IPS-15b (cell line): ENCODE data around the gene CERS5.

ENCODE experiments used
- H3K27me3 ChIP-seq: one replicate; pipeline ENCODE4 v1.6.1; 2013; ENCODE audit warnings: low read length; ENCODE audit not compliant: control insufficient read depth, insufficient read depth
- H3K36me3 ChIP-seq: one replicate; pipeline ENCODE4 v1.6.1; 2013; ENCODE audit warnings: low read length; ENCODE audit not compliant: control insufficient read depth, insufficient read depth
- H3K4me1 ChIP-seq: one replicate; pipeline ENCODE4 v1.6.1; 2013; ENCODE audit warnings: mild to moderate bottlenecking, low read length; ENCODE audit not compliant: control insufficient read depth, insufficient read depth
- H3K4me3 ChIP-seq: one replicate; pipeline ENCODE4 v1.5.1; 2013; ENCODE audit warnings: low read depth, low read length
- H3K9ac ChIP-seq: one replicate; pipeline ENCODE4 v1.6.1; 2013; ENCODE audit warnings: low read depth, mild to moderate bottlenecking, low read length
- H3K9me3 ChIP-seq: one replicate; pipeline ENCODE4 v1.6.1; 2013; ENCODE audit warnings: mild to moderate bottlenecking, low read length; ENCODE audit not compliant: control insufficient read depth, insufficient read depth

Gene CERS5

DNA sequence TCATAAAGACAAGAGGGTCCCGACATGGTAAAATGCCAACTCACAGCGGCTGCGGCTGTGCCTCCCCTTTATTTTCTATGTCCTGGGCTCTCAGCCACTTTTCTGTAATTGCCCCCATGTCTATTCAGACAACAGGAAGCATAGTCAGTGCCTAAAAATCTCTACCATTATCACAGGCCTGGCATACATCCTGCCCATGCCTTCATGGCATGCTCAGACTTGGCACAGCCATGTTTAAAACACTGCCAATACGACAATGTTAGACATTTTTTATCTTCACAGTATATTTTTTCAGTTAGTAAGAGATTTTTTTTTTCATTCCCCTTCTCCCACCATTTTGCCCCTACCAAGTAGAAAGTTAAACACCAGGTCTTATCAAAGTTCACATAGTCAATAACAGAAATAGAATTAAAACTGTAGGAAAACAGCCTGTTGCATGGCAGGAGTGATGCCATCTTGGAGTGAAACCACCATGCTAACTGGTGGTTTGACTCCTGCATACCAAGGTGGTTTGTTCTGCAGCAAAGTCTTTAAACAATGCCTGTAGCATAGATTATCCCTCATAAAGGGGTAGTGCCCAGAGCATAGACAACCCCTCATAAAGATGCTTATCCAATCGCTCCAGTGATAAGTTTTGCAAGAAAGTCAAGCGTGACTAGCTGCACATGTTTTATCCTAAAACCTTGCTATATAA, 18.9 kb upstream of the CERS5 start:
- no peaks in the 10 kb centered on the region for H3K27me3 ChIP-seq
- H3K4me3 ChIP-seq = no peak overlapping the region
- no peak overlapping the region for H3K9ac ChIP-seq
- H3K36me3 ChIP-seq = peaks cover 5% of the 10 kb centered on the region
- H3K4me1 ChIP-seq = no peaks in the 10 kb centered on the region
- no peaks in the 10 kb centered on the region for H3K9me3 ChIP-seq

DNA sequence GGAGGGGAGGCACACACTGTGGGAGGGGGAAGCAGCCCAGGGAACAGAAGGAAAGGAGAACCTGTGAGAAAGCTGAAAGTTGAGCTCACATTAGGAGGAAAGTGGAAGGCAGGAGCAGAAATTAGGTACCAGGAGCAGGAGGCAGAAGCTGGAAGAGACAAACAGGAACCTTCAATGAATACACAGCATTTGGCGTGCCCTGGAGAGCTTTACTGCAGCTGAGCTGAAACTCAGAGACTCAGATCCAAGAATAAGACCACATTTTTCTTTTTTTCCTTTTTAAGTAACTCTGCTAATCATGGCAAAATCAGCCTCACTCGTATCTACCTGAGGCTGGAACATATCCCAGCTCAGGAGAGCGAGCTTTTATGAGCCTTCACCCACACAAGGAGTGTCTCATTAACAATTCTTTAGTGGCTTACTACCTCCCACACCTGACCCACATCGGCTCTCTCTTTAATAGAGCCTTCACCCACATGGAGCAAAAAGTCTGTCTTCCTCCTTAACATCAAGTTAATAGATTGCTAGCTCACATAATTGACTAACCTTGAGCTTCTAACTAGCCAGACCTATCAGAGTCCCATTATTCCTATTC, 18.2 kb upstream of the CERS5 start:
- Histone ChIP-seq H3K9me3 (no peaks in the 10 kb centered on the region), H3K4me3 (no peak overlapping the region), H3K36me3 (peaks cover 7% of the 10 kb centered on the region), H3K9ac (peak overlapping the region; percentile 37), H3K4me1 (no peaks in the 10 kb centered on the region), H3K27me3 (no peaks in the 10 kb centered on the region)

DNA sequence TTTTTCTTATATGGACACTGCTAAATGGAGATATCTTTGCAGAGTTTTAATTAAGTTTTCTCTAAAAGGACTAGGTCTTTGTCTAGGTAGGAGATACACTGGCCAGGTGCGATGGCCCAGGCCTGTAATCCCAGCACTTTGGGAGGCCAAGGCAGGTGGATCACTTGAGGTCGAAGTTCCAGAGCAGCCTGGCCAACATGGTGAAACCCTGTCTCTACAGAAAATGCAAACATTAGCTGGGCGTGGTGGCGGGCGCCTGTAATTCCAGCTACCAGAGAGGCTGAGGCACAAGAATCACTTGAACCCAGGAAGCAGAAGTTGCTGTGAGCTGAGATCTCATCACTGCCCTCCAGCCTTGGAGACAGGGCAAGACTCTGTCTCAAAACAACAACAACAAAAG, 17.1 kb upstream of the CERS5 start:
- H3K27me3 ChIP-seq = no peaks in the 10 kb centered on the region
- peaks cover 9% of the 10 kb centered on the region for H3K36me3 ChIP-seq
- H3K4me1 ChIP-seq = no peaks in the 10 kb centered on the region
- no peak overlapping the region for H3K4me3 ChIP-seq
- no peaks in the 10 kb centered on the region for H3K9me3 ChIP-seq
- H3K9ac ChIP-seq = no peak overlapping the region

DNA sequence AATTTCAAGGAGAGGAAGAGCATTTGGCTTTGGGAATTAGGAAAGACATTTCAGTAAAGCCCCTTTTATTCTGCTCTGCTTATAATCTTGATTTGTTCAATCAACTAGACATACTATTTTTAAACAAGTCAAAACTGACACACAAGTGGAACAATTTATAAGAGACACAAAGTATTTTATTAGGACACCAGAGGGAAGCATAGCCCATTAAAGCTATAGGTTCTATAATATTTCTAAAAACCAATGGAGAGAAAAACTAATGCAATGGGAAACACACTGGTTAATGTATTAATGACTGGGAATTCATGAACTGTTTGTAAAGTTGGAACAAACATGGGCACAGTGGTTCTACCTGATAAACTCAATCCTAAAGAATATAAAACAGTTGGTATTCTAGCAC, 15.3 kb upstream of the CERS5 start:
- Histone ChIP-seq H3K9me3 (no peaks in the 10 kb centered on the region), H3K36me3 (peaks cover 9% of the 10 kb centered on the region), H3K4me1 (no peaks in the 10 kb centered on the region), H3K27me3 (no peaks in the 10 kb centered on the region), H3K9ac (no peak overlapping the region), H3K4me3 (no peak overlapping the region)

DNA sequence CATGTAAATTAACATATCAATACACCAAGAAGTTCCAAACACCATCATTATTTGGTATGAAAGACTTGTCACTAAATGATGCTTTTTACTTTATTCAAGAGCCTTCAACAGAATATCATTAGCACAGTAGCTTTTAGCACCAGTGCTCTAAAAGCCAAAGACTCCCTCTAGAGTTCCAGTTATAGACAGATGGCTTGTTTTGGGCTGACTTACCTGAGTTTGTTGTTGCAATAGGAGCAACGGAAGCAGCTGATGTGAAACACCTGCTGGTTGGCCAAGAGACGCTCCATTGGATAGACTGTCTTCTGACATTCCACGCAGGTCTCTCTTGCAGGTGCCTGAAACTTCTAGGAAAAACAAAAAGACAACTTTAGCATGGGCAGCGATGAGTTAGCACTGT, 14.5 kb upstream of the CERS5 start:
- no peak overlapping the region for H3K9ac ChIP-seq

DNA sequence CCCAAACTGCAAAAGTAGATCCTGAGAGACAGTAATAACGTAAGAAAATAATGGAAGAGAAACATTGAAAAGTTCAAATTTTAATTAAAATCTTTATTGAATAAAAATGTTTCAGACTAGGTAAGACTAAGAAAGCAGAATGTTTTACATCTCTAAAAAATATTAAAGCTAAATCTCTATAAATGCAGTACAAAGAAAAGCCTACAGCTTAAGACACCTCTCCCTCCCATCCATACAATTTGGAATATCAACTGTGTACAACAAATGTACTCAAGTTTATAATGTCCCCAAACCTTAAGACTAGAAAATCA, 8.5 kb upstream of the CERS5 start:
- no peaks in the 10 kb centered on the region for H3K27me3 ChIP-seq
- no peaks in the 10 kb centered on the region for H3K4me1 ChIP-seq
- no peak overlapping the region for H3K9ac ChIP-seq
- H3K9me3 ChIP-seq = no peaks in the 10 kb centered on the region
- H3K4me3 ChIP-seq = no peak overlapping the region
- H3K36me3 ChIP-seq = peaks cover 3% of the 10 kb centered on the region

More for the DNA sequence above, 14.5 kb upstream of the CERS5 start:
- Histone ChIP-seq H3K27me3 (no peaks in the 10 kb centered on the region), H3K36me3 (peaks cover 9% of the 10 kb centered on the region), H3K9me3 (no peaks in the 10 kb centered on the region), H3K4me1 (no peaks in the 10 kb centered on the region), H3K4me3 (no peak overlapping the region)

DNA sequence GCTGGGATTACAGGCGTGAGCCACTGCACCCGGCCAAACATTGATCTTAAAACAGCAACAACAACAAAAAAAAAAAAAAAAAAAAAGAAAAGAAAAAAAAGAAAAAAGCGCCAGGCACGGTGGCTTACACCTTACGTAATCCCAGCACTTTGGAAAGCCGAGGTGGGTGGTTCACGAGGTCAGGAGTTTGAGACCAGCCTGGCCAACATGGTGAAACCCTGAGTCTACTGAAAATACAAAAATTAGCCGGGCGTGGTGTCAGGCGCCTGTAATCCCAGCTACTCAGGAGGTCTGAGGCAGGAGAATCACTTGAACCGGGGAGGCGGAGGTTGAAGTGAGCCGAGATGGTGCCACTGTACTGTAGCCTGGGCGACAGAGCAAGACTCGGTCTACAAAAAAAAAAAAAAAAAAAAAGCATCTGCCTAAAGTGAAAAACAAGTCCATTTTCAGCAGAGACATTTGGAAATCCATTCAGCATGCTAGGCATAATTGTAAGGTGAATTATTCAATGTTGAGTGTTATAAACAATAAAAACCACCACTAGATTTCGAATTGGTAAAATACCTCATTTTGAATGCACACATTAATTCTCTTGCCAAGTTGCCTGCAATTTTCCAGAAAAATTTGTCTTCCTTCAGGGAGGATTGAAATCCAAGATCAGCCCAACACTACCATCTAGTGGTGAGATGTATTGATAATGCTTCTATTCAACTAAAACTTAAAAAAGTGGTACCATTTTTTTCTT, 8.0 kb upstream of the CERS5 start:
- H3K4me3 ChIP-seq = no peak overlapping the region
- peaks cover 3% of the 10 kb centered on the region for H3K36me3 ChIP-seq
- H3K9me3 ChIP-seq = no peaks in the 10 kb centered on the region
- no peaks in the 10 kb centered on the region for H3K27me3 ChIP-seq
- no peak overlapping the region for H3K9ac ChIP-seq
- H3K4me1 ChIP-seq = no peaks in the 10 kb centered on the region

DNA sequence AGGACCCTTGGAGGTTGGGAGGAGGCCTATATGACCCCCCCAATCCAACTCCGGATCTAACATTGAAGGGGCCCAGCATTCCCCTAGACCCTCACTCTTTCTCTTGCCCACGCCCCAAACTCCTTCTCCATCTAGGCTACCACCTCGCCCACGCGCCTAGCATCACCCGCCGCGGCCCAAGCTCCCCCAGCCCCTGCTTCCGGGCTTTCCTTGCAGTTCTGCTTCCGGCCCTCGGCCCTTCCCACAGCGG, 445 bp downstream of the CERS5 start:
- peak overlapping the region; percentile 97 for H3K4me3 ChIP-seq
- H3K36me3 ChIP-seq = no peaks in the 10 kb centered on the region
- H3K27me3 ChIP-seq = no peaks in the 10 kb centered on the region
- H3K9ac ChIP-seq = peak overlapping the region; percentile 90
- H3K4me1 ChIP-seq = no peaks in the 10 kb centered on the region
- H3K9me3 ChIP-seq = no peaks in the 10 kb centered on the region

DNA sequence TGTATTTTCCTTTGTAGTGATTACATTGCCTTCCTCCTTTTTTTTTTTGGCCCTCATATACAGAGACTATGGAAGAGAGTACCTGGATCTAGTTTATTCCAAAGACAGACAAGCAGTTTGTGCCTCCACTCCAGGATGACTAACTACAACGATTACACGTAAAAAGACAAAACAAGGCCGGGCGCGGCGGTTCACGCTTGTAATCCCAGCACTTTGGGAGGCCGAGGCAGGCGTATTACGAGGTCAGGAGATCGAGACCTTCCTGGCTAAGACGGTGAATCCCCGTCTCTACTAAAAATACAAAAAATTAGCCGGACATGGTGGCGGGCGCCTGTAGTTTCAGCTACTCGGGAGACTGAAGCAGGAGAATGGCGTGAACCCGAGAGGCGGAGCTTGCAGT, 2.2 kb downstream of the CERS5 start:
- no peaks in the 10 kb centered on the region for H3K9me3 ChIP-seq
- H3K4me3 ChIP-seq = no peak overlapping the region

DNA sequence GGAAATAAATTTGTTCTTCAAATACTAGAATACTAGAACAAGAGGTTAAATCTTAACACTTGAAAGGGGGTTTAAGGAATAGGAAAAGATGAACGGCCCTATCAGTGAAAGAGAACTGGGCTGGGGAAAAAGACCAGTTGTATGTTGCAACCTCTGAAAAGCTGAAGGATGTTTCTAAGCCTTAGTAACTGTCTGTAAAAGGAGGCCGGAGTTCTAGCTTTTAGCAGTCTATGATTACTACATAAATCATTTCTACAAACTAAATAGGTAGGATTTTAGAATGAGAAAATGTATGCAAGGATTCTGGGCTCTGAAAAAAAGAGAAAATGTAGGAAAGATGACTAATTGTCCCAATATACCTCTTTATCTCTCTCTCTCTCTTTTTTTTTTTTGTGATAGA, 4.9 kb downstream of the CERS5 start:
- no peak overlapping the region for H3K9ac ChIP-seq
- H3K27me3 ChIP-seq = no peaks in the 10 kb centered on the region
- no peak overlapping the region for H3K4me3 ChIP-seq

More for the DNA sequence above, 2.2 kb downstream of the CERS5 start:
- Histone ChIP-seq H3K9ac (no peak overlapping the region), H3K4me1 (no peaks in the 10 kb centered on the region), H3K27me3 (no peaks in the 10 kb centered on the region), H3K36me3 (no peaks in the 10 kb centered on the region)

DNA sequence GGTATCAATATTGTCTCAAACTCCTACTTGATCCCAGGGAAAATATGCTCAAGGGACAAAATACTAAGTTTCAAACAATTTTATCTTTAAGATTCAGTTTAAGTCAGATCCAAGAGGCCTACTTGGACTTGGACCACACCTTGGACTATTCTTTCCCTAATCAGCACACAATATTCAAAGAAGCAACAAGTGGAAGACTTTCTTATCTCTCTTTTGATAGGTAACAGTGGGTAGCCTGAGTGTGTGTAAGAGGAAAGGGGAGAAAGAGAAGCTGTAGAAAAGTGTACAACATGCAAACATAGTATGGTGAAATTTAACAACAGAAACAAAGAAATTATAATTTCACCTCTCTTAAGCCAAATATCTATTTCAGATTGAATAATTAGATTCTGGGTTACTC, 6.5 kb downstream of the CERS5 start:
- Histone ChIP-seq H3K9me3 (no peaks in the 10 kb centered on the region), H3K9ac (no peak overlapping the region), H3K27me3 (no peaks in the 10 kb centered on the region), H3K36me3 (no peaks in the 10 kb centered on the region), H3K4me1 (no peaks in the 10 kb centered on the region), H3K4me3 (no peak overlapping the region)

More for the DNA sequence above, 4.9 kb downstream of the CERS5 start:
- no peaks in the 10 kb centered on the region for H3K36me3 ChIP-seq
- H3K9me3 ChIP-seq = no peaks in the 10 kb centered on the region
- no peaks in the 10 kb centered on the region for H3K4me1 ChIP-seq

DNA sequence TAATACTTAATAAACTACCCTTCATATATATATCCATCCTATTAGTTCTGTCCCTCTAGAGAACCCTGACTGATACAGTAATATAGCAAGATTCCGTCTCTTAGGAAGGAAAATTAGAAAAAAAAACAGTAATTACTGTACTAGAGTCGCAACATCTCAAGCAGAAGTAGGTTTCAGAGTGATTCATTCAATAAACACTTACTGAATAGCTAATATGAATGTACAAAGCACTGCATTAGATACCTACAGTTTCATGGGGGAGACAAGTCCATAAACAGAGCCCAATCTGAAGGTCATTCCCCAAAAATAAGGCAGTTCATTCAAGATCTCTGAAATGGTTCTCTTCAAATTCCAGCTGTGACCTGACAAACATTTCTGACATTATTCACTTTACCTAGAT, 9.9 kb downstream of the CERS5 start:
- H3K27me3 ChIP-seq = no peaks in the 10 kb centered on the region
- H3K36me3 ChIP-seq = no peaks in the 10 kb centered on the region
- no peak overlapping the region for H3K9ac ChIP-seq
- H3K4me3 ChIP-seq = no peak overlapping the region
- no peaks in the 10 kb centered on the region for H3K9me3 ChIP-seq
- no peaks in the 10 kb centered on the region for H3K4me1 ChIP-seq
